ENCODE measurements around the gene NKAIN2.

The NKAIN2 gene

GRCh38 chr6:124482071-124482491 lies 678.4 kb downstream of the NKAIN2 start (continued):
- TF ChIP-seq ZNF776 (tag by site-specific recombination; IDR thresholded peaks at IDR 0.05; ENCODE audit: borderline replicate concordance): no peak
- no peak for TF ChIP-seq SETDB1 (IDR thresholded peaks at IDR 0.05; ENCODE audit: insufficient read length, low read length)
- TF ChIP-seq ZBTB8A (tag by site-specific recombination; IDR thresholded peaks at IDR 0.05): peak; percentile 33; the same call in 1 of the 2 replicates
- TF ChIP-seq ZNF416 (tag by site-specific recombination; IDR thresholded peaks at IDR 0.05): no peak
- TF ChIP-seq KLF7 (tag by site-specific recombination; IDR thresholded peaks at IDR 0.05; ENCODE audit: borderline replicate concordance): no peak
- TF ChIP-seq ZNF10 (tag by site-specific recombination; IDR thresholded peaks at IDR 0.05): 0 out of 2 replicates have a peak, but pooled peaks have one; percentile 18
- no peak for TF ChIP-seq ATF2 (tag by site-specific recombination; IDR thresholded peaks at IDR 0.05; ENCODE audit: low read depth)
- TF ChIP-seq ZNF2 (tag by site-specific recombination; IDR thresholded peaks at IDR 0.05): no peak
- TF ChIP-seq ZNF280C (tag by site-specific recombination; IDR thresholded peaks at IDR 0.05): no peak
- no peak for TF ChIP-seq ZFP37 (tag by site-specific recombination; IDR thresholded peaks at IDR 0.05)
- no peak for TF ChIP-seq ZNF214 (tag by site-specific recombination; IDR thresholded peaks at IDR 0.05; ENCODE audit: borderline replicate concordance)
- TF ChIP-seq ZNF202 (tag by site-specific recombination; IDR thresholded peaks at IDR 0.05; ENCODE audit: borderline replicate concordance): no peak
- TF ChIP-seq ZNF791 (tag by site-specific recombination; IDR thresholded peaks at IDR 0.05): no peak
- no peak for TF ChIP-seq ZNF132 (tag by site-specific recombination; IDR thresholded peaks at IDR 0.05; ENCODE audit: borderline replicate concordance)
- no peak for TF ChIP-seq ZNF311 (tag by site-specific recombination; IDR thresholded peaks at IDR 0.05; ENCODE audit: borderline replicate concordance)
- TF ChIP-seq ZNF580 (tag by site-specific recombination; IDR thresholded peaks at IDR 0.05): peak; percentile 82
- no peak for TF ChIP-seq GLIS2 (tag by site-specific recombination; IDR thresholded peaks at IDR 0.05)
- TF ChIP-seq MYNN (tag by site-specific recombination; IDR thresholded peaks at IDR 0.05; ENCODE audit: borderline replicate concordance): no peak
- no peak for TF ChIP-seq ZNF701 (tag by site-specific recombination; IDR thresholded peaks at IDR 0.05)
- TF ChIP-seq KLF9 (tag by site-specific recombination; IDR thresholded peaks at IDR 0.05; ENCODE audit: low read depth): no peak
- no peak for TF ChIP-seq ZNF658 (tag by site-specific recombination; IDR thresholded peaks at IDR 0.05)
- TF ChIP-seq ZNF184 (tag by site-specific recombination; IDR thresholded peaks at IDR 0.05): no peak
- no peak for TF ChIP-seq ZNF571 (tag by site-specific recombination; IDR thresholded peaks at IDR 0.05)
- no peak for TF ChIP-seq ZNF548 (tag by site-specific recombination; IDR thresholded peaks at IDR 0.05)
- no peak for TF ChIP-seq ZNF19 (tag by site-specific recombination; IDR thresholded peaks at IDR 0.05; ENCODE audit: low read depth)
- TF ChIP-seq ZNF133 (tag by site-specific recombination; IDR thresholded peaks at IDR 0.05): no peak
- no peak for TF ChIP-seq ZIC2 (tag by site-specific recombination; IDR thresholded peaks at IDR 0.05)
- TF ChIP-seq PRDM10 (tag by site-specific recombination; IDR thresholded peaks at IDR 0.05): peak; percentile 17; the same call in 1 of the 2 replicates
- no peak for TF ChIP-seq ZNF610 (tag by site-specific recombination; IDR thresholded peaks at IDR 0.05; ENCODE audit: borderline replicate concordance)
- peak; percentile 62; the same call in 1 of the 2 replicates for TF ChIP-seq MZF1 (tag by site-specific recombination; IDR thresholded peaks at IDR 0.05; ENCODE audit: borderline replicate concordance)
- peak; percentile 96 for TF ChIP-seq ZNF843 (tag by site-specific recombination; IDR thresholded peaks at IDR 0.05)
- no peak for TF ChIP-seq ZNF621 (tag by site-specific recombination; IDR thresholded peaks at IDR 0.05)
- TF ChIP-seq ZNF426 (tag by site-specific recombination; IDR thresholded peaks at IDR 0.05): no peak
- no peak for TF ChIP-seq ZNF16 (tag by site-specific recombination; IDR thresholded peaks at IDR 0.05; ENCODE audit: low read depth)
- peak; percentile 51; the same call in 1 of the 2 replicates for TF ChIP-seq ZBTB17 (tag by site-specific recombination; IDR thresholded peaks at IDR 0.05)
- TF ChIP-seq ZNF830 (tag by site-specific recombination; IDR thresholded peaks at IDR 0.05; ENCODE audit: low read depth): no peak
